SK-N-SH treated with all-trans-retinoic acid at 6 μM for 48 hours (cell line): ENCODE data around the gene S100A6.
A peak's percentile ranks its signal among the peaks of the same experiment; 100 is the strongest.

Experiments used
- ATAC-seq: fragments of 200-7000 bp; cut with Tn5 transposase; 3 replicates; pipeline ENCODE4 v1.9.1; 2020; ENCODE audit warnings: mild to moderate bottlenecking, moderate library complexity
- CSDC2 ChIP-seq: fragments of 250-450 bp; sonication (Bioruptor Pico); IDR thresholded peaks from 2 replicates; pipeline ENCODE4 v1.5.0; 2020; ENCODE audit warnings: mild to moderate bottlenecking, moderate library complexity
- GLIS3 ChIP-seq: fragments of 250-450 bp; sonication (Bioruptor Pico); IDR thresholded peaks from 2 replicates; pipeline ENCODE4 v1.5.0; 2020; ENCODE audit warnings: mild to moderate bottlenecking, moderate library complexity
- OSR1 ChIP-seq: fragments of 250-450 bp; sonication (Bioruptor Pico); IDR thresholded peaks from 2 replicates; pipeline ENCODE4 v1.8.0; 2022; ENCODE audit warnings: moderate library complexity, mild to moderate bottlenecking, inconsistent platforms
- PPARA ChIP-seq: fragments of 250-450 bp; sonication (Bioruptor Pico); IDR thresholded peaks from 2 replicates; pipeline ENCODE4 v1.5.0; 2020; ENCODE audit warnings: mild to moderate bottlenecking, borderline replicate concordance
- RARB ChIP-seq: fragments of 250-450 bp; sonication (Bioruptor Pico); IDR thresholded peaks from 2 replicates; pipeline ENCODE4 v1.8.0; 2021; ENCODE audit warnings: mild to moderate bottlenecking, moderate library complexity
- SNAI2 ChIP-seq: fragments of 250-450 bp; sonication (Bioruptor Pico); IDR thresholded peaks from 2 replicates; pipeline ENCODE4 v1.5.0; 2020; ENCODE audit warnings: mild to moderate bottlenecking, moderate library complexity
- TOX ChIP-seq: fragments of 250-450 bp; sonication (Bioruptor Pico); IDR thresholded peaks from 2 replicates; pipeline ENCODE4 v1.8.0; 2021; ENCODE audit warnings: mild to moderate bottlenecking, moderate library complexity, borderline replicate concordance
- ZC3H10 ChIP-seq: fragments of 250-450 bp; sonication (Bioruptor Pico); IDR thresholded peaks from 2 replicates; pipeline ENCODE4 v1.5.1; 2021; ENCODE audit warnings: mild to moderate bottlenecking, moderate library complexity
- ZFP3 ChIP-seq: fragments of 250-450 bp; sonication (Bioruptor Pico); IDR thresholded peaks from 2 replicates; pipeline ENCODE4 v1.5.0; 2020; ENCODE audit warnings: mild to moderate bottlenecking, moderate library complexity
- ZNF8 ChIP-seq: fragments of 450-650 bp; formaldehyde crosslinking; IDR thresholded peaks from 2 replicates; pipeline ENCODE4 v1.5.0; 2020; ENCODE audit warnings: mild to moderate bottlenecking, moderate library complexity
- TF ChIP-seq, protein P1 (sequence below): fragments of 250-450 bp; sonication (Bioruptor Pico); IDR thresholded peaks from 2 replicates; pipeline ENCODE4 v1.5.0; 2020; ENCODE audit warnings: mild to moderate bottlenecking, moderate library complexity
- TF ChIP-seq, protein P2 (sequence below): fragments of 250-450 bp; sonication (Bioruptor Pico); IDR thresholded peaks from 2 replicates; pipeline ENCODE4 v1.8.0; 2020; ENCODE audit warnings: mild to moderate bottlenecking, moderate library complexity, borderline replicate concordance
- TF ChIP-seq, protein P3 (sequence below): fragments of 250-450 bp; sonication (Bioruptor Pico); IDR thresholded peaks from 2 replicates; pipeline ENCODE4 v1.5.1; 2020; ENCODE audit warnings: low read depth, mild to moderate bottlenecking, moderate library complexity
- TF ChIP-seq, protein P4 (sequence below): fragments of 250-450 bp; sonication (Bioruptor Pico); IDR thresholded peaks from 2 replicates; pipeline ENCODE4 v1.8.0; 2021; ENCODE audit warnings: low read depth, mild to moderate bottlenecking, moderate library complexity, borderline replicate concordance
- TF ChIP-seq, protein P5 (sequence below): fragments of 250-450 bp; sonication (Bioruptor Pico); IDR thresholded peaks from 2 replicates; pipeline ENCODE4 v1.5.1; 2021; ENCODE audit warnings: mild to moderate bottlenecking, moderate library complexity

S100A6 gene

DNA sequence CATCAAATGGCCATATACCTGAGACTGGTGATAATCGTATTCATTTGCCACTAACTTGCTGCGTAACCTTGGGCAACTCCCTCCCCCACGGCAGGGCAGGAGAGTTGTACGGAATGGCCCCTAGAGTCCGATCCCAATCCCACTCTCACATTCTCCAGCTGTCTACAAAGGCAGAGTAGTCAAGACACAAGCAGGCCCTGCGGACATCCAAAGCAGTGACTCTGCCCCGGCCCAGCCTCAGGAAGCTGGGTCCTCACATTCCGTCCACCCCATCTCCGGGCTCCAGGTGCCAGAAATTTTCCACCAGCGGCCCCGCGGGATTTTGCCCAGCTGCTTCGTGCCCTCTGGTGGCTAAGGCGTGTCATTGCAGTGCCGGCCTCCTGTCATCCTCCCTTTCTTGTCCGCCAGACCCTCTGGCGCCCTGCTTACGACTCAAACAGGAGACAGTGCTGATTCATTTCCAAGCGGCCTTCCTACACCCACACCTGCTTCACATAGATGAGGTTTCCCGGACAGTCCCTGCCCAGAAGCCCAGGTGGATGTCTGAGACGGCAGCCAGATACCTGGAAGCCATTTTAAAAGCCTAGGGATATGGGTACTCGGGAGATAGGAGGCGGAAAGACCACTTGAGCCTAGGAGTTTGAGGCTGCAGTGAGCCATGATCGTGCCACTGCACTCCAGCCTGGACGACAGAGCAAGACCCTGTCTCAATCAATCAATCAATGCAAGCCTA is 32.7 kb upstream of the S100A6 start:
- TF ChIP-seq CSDC2 = no peak
- TF ChIP-seq GLIS3 (CRISPR knock-in tag) = no peak
- TF ChIP-seq ZNF8 (CRISPR knock-in tag) = no peak
- TF ChIP-seq SNAI2 (CRISPR knock-in tag) = no peak
- peak; percentile 18 for ATAC-seq

DNA sequence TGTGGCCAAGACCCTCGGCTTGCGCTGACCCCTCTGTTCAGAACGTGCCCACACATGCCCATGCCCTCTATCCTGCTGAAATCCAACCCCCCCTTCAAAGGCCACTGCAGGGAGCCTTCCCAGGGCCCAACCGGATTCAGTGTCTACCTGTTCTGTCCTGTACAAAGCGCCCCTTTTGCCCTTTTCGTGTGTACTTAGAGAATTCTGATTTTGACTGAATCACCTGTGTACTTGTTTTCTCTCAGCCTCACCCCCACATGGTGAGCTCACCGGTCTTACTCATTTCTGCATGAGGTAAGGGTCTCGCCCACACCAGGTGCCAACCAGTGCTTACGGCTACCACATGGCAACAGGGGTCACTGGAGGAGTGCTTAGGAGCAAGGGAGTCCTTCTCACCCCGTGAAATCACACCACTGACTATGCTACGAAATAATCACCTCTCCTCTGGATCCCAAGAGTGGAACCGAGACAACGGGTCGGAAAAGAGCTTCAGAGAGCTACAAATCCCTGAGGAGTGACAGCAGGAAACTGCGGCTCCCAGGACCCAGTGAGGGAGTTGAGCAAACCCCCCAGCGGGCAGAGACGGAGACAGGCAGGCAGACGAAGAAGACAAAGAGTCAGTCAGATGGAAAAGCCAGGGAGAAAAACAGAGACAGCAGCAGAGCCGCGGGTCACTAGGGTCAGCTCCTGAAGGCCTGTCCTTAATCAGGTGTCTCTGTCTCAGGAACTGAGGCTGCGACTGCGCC is 32.0 kb upstream of the S100A6 start:
- ATAC-seq = no peak

DNA sequence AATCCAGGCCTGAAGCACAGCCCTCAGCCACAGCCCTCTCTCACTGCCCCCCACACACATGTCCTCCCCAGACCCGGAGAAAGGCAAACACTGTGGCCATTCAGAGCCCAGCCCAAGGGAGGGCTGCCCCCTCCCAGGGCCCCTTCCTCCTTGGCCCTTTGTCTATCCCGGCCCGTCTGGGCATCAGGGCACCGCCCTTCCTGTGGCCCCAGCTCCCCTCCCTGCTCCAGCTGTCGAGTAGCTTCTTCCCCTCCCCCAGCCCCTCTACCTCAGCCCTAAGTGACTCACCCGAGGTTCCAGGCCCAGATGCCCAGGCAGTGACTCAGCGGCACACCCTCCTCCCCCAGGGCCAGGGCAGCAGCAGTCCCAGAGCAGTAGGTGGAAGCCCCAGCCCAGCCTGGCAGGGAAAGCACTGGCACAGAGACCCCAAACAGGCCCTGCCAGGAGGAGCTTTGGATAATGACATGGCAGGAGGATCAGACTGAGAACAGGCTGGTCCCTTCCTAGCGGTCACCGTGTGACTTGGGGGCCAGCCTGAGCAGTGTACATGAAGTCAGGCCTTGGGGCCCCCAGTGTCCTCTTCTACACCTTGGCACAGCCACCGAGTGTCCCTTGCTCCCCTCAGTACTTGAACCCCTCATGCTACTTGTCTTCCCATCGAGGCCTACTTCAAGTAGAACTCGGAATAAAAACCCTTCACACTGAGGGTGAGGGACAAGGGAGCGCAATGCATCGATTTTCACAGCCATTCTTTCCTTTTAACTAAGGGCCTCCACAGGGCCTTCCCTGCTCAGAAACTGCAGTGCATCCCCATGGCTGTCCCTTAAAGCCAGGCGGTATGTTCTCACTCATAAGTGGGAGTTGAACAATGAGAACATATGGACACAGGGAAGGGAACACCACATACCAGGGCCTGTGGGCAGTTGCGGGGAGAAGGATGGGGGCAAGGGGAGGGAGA is 30.9 kb upstream of the S100A6 start:
- TF ChIP-seq CSDC2 (peak; percentile 69; the same call in 1 of the 2 replicates), PPARA (CRISPR knock-in tag) (no peak), ZC3H10 (CRISPR knock-in tag) (peak; percentile 42; the same call in 1 of the 2 replicates), RARB (CRISPR knock-in tag) (no peak), TOX (CRISPR knock-in tag) (peak; percentile 80; the same call in 1 of the 2 replicates), ZFP3 (CRISPR knock-in tag) (0 out of 2 replicates have a peak, but pooled peaks have one; percentile 3)
- TF ChIP-seq, protein P1, sequence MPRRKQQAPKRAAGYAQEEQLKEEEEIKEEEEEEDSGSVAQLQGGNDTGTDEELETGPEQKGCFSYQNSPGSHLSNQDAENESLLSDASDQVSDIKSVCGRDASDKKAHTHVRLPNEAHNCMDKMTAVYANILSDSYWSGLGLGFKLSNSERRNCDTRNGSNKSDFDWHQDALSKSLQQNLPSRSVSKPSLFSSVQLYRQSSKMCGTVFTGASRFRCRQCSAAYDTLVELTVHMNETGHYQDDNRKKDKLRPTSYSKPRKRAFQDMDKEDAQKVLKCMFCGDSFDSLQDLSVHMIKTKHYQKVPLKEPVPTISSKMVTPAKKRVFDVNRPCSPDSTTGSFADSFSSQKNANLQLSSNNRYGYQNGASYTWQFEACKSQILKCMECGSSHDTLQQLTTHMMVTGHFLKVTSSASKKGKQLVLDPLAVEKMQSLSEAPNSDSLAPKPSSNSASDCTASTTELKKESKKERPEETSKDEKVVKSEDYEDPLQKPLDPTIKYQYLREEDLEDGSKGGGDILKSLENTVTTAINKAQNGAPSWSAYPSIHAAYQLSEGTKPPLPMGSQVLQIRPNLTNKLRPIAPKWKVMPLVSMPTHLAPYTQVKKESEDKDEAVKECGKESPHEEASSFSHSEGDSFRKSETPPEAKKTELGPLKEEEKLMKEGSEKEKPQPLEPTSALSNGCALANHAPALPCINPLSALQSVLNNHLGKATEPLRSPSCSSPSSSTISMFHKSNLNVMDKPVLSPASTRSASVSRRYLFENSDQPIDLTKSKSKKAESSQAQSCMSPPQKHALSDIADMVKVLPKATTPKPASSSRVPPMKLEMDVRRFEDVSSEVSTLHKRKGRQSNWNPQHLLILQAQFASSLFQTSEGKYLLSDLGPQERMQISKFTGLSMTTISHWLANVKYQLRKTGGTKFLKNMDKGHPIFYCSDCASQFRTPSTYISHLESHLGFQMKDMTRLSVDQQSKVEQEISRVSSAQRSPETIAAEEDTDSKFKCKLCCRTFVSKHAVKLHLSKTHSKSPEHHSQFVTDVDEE = no peak
- TF ChIP-seq, protein P2, sequence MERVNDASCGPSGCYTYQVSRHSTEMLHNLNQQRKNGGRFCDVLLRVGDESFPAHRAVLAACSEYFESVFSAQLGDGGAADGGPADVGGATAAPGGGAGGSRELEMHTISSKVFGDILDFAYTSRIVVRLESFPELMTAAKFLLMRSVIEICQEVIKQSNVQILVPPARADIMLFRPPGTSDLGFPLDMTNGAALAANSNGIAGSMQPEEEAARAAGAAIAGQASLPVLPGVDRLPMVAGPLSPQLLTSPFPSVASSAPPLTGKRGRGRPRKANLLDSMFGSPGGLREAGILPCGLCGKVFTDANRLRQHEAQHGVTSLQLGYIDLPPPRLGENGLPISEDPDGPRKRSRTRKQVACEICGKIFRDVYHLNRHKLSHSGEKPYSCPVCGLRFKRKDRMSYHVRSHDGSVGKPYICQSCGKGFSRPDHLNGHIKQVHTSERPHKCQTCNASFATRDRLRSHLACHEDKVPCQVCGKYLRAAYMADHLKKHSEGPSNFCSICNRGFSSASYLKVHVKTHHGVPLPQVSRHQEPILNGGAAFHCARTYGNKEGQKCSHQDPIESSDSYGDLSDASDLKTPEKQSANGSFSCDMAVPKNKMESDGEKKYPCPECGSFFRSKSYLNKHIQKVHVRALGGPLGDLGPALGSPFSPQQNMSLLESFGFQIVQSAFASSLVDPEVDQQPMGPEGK (CRISPR knock-in tag) = peak; percentile 95; the same call in 1 of the 2 replicates
- TF ChIP-seq, protein P3, sequence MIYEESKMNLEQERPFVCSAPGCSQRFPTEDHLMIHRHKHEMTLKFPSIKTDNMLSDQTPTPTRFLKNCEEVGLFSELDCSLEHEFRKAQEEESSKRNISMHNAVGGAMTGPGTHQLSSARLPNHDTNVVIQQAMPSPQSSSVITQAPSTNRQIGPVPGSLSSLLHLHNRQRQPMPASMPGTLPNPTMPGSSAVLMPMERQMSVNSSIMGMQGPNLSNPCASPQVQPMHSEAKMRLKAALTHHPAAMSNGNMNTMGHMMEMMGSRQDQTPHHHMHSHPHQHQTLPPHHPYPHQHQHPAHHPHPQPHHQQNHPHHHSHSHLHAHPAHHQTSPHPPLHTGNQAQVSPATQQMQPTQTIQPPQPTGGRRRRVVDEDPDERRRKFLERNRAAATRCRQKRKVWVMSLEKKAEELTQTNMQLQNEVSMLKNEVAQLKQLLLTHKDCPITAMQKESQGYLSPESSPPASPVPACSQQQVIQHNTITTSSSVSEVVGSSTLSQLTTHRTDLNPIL (CRISPR knock-in tag) = no peak
- TF ChIP-seq, all 23 proteins: peak for 5
- peak; percentile 89 for ATAC-seq

More for the DNA sequence above, 32.0 kb upstream of the S100A6 start:
- TF ChIP-seq OSR1 (CRISPR knock-in tag) (no peak), ZFP3 (CRISPR knock-in tag) (no peak)
- TF ChIP-seq, protein P4, sequence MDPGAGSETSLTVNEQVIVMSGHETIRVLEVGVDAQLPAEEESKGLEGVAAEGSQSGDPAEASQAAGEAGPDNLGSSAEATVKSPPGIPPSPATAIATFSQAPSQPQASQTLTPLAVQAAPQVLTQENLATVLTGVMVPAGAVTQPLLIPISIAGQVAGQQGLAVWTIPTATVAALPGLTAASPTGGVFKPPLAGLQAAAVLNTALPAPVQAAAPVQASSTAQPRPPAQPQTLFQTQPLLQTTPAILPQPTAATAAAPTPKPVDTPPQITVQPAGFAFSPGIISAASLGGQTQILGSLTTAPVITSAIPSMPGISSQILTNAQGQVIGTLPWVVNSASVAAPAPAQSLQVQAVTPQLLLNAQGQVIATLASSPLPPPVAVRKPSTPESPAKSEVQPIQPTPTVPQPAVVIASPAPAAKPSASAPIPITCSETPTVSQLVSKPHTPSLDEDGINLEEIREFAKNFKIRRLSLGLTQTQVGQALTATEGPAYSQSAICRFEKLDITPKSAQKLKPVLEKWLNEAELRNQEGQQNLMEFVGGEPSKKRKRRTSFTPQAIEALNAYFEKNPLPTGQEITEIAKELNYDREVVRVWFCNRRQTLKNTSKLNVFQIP (CRISPR knock-in tag) = no peak
- TF ChIP-seq, protein P5, sequence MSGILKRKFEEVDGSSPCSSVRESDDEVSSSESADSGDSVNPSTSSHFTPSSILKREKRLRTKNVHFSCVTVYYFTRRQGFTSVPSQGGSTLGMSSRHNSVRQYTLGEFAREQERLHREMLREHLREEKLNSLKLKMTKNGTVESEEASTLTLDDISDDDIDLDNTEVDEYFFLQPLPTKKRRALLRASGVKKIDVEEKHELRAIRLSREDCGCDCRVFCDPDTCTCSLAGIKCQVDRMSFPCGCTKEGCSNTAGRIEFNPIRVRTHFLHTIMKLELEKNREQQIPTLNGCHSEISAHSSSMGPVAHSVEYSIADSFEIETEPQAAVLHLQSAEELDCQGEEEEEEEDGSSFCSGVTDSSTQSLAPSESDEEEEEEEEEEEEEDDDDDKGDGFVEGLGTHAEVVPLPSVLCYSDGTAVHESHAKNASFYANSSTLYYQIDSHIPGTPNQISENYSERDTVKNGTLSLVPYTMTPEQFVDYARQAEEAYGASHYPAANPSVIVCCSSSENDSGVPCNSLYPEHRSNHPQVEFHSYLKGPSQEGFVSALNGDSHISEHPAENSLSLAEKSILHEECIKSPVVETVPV (CRISPR knock-in tag) = no peak
